WERI-Rb-1 (cell line): Measurements from ENCODE around the gene ACTN1.
"Not testable (repeated sequence)": the region's sequence is repeated elsewhere in the genome, so short reads cannot be mapped to it uniquely, and the experiment has no call there.

ENCODE experiments used
- DNase-seq: peaks from one replicate; pipeline ENCODE4 v3.0.0-alpha.2; 2020
- H3K27ac ChIP-seq: fragments of 250-450 bp; sonication (Bioruptor Pico); 2 replicates; pipeline ENCODE4 v1.5.1; 2020; ENCODE audit warnings: mild to moderate bottlenecking, moderate library complexity
- H3K27me3 ChIP-seq: fragments of 250-450 bp; sonication (Bioruptor Pico); 2 replicates; pipeline ENCODE4 v1.5.1; 2021; ENCODE audit warnings: mild to moderate bottlenecking, low read depth, moderate library complexity; ENCODE audit not compliant: insufficient read depth, severe bottlenecking
- H3K36me3 ChIP-seq: fragments of 250-450 bp; sonication (Bioruptor Pico); 2 replicates; pipeline ENCODE4 v1.5.1; 2020; ENCODE audit warnings: mild to moderate bottlenecking, moderate library complexity
- H3K4me3 ChIP-seq: 2 replicates; pipeline ENCODE4 v1.5.1; 2011; ENCODE audit warnings: low read depth, mild to moderate bottlenecking, control low read depth, low read length
- H3K9me3 ChIP-seq: fragments of 250-450 bp; sonication (Bioruptor Pico); 2 replicates; pipeline ENCODE4 v1.5.1; 2021; ENCODE audit warnings: mild to moderate bottlenecking, moderate library complexity; ENCODE audit not compliant: severe bottlenecking
- CTCF ChIP-seq: IDR thresholded peaks from 2 replicates; pipeline ENCODE4 v1.5.1; 2011; ENCODE audit warnings: low read depth, mild to moderate bottlenecking, control low read depth, inconsistent platforms, low read length

The ACTN1 gene

GRCh38 chr14:68979021-68979721, at the start of gene ACTN1:
Gene ACTN1 (minus strand): TSS chr14:68979302. CDS start chr14:68979056, 246 bp downstream.
- Histone ChIP-seq H3K27ac (peak within 1 kb of the TSS; percentile 75), H3K27me3 (no peaks in the 10 kb centered on the region), H3K36me3 (no peaks in the 10 kb centered on the region), H3K9me3 (no peaks in the 10 kb centered on the region), H3K4me3 (peak within 1 kb of the TSS; percentile 70)
- TF ChIP-seq CTCF = no peak
- peak; percentile 92 for DNase-seq

GRCh38 chr14:69027242-69027913, 48.3 kb upstream of the ACTN1 start:
- no peak for DNase-seq
- Histone ChIP-seq H3K27ac (no peak overlapping the region), H3K9me3 (no peaks in the 10 kb centered on the region), H3K4me3 (no peak overlapping the region), H3K27me3 (no peaks in the 10 kb centered on the region), H3K36me3 (no peaks in the 10 kb centered on the region)
- TF ChIP-seq CTCF = no peak

GRCh38 chr14:69023035-69023434, 43.9 kb upstream of the ACTN1 start:
- Histone ChIP-seq H3K9me3 (no peaks in the 10 kb centered on the region), H3K27ac (no peak overlapping the region), H3K4me3 (no peak overlapping the region), H3K36me3 (no peaks in the 10 kb centered on the region), H3K27me3 (no peaks in the 10 kb centered on the region)
- DNase-seq = no peak
- TF ChIP-seq CTCF = no peak

GRCh38 chr14:69022093-69022492, 43.0 kb upstream of the ACTN1 start:
- H3K27ac ChIP-seq, H3K27me3 ChIP-seq, DNase-seq, H3K4me3 ChIP-seq, H3K9me3 ChIP-seq, H3K36me3 ChIP-seq: not testable (repeated sequence)

GRCh38 chr14:69017706-69018105, 38.6 kb upstream of the ACTN1 start:
- no peak overlapping the region for H3K27ac ChIP-seq
- no peak for DNase-seq
- H3K9me3 ChIP-seq = no peaks in the 10 kb centered on the region
- H3K36me3 ChIP-seq = no peaks in the 10 kb centered on the region
- no peak overlapping the region for H3K4me3 ChIP-seq
- TF ChIP-seq CTCF = no peak
- no peaks in the 10 kb centered on the region for H3K27me3 ChIP-seq

GRCh38 chr14:69014829-69015259, 35.7 kb upstream of the ACTN1 start:
- no peak overlapping the region for H3K4me3 ChIP-seq
- no peaks in the 10 kb centered on the region for H3K27me3 ChIP-seq
- H3K9me3 ChIP-seq = no peaks in the 10 kb centered on the region
- no peak overlapping the region for H3K27ac ChIP-seq
- no peaks in the 10 kb centered on the region for H3K36me3 ChIP-seq
- TF ChIP-seq CTCF = no peak
- no peak for DNase-seq
